GM12878 (cell line): ENCODE measurements around the gene ZNF716. TPM values are rescaled to one million over a fixed set of nuclear protein-coding genes. Genes with fewer than 3 reads are reported as not detected.

Experiments used
- ATAC-seq: fragments of 200-7000 bp; cut with Tn5 transposase; 3 replicates; pipeline ENCODE4 v1.9.1; 2020; ENCODE audit warnings: mild to moderate bottlenecking, moderate library complexity
- BruUV-seq: library from RNA; stranded (reverse); fragments of 400-500 nt; replicated peaks from 2 replicates; lab custom pipeline; 2021; lab: Mats Ljungman, UMichigan
- CTCF ChIA-PET: fragments of 300-600 bp; sonication (Branson Sonifier 250); formaldehyde crosslinking; extraction: SDS; loops from one replicate; lab custom pipeline; 2021; ENCODE audit warnings: inconsistent platforms; lab: Yijun Ruan, JAX
- POLR2A ChIA-PET: fragments of 350-600 bp; formaldehyde crosslinking; extraction: SDS; loops from one replicate; lab custom pipeline; 2021; ENCODE audit warnings: inconsistent platforms; lab: Charles Lee
- RAD21 ChIA-PET: fragments of 300-600 bp; sonication (Branson Sonifier 250); formaldehyde crosslinking; loops from one replicate; lab custom pipeline; 2023; ENCODE audit warnings: antibody characterized with exemption; ENCODE audit not compliant: unreplicated experiment; lab: Charles Lee
- SMC1A ChIA-PET: fragments of 300-600 bp; sonication (Branson Sonifier 250); formaldehyde crosslinking; loops from one replicate; lab custom pipeline; 2023; ENCODE audit not compliant: unreplicated experiment, uncharacterized antibody; lab: Charles Lee
- DNase-seq: peaks from one replicate; pipeline ENCODE4 v3.0.0-alpha.2; 2011; ENCODE audit warnings: low read depth, low spot score
- FAIRE-seq: peaks from 3 replicates; lab custom pipeline; 2011; peaks lifted over from hg19 to GRCh38; lab: Jason Lieb, UNC
- H2AFZ ChIP-seq: 2 replicates; pipeline ENCODE4 v1.6.0; 2011; ENCODE audit warnings: low read depth, low read length, control low read depth; ENCODE audit not compliant: control insufficient read depth
- H3K27ac ChIP-seq: 2 replicates; pipeline ENCODE4 v1.5.1; 2011; ENCODE audit warnings: control low read depth; ENCODE audit not compliant: control insufficient read depth, insufficient read depth
- H3K27me3 ChIP-seq, 2 experiments: replicated peaks in 1 of 2; 2 replicates each; pipeline versions ENCODE4 v1.6.0 to v1.6.1; 2011; ENCODE audit warnings: low read length in 1 of 2; ENCODE audit not compliant: control insufficient read depth in 2 of 2, insufficient read depth in 2 of 2
- H3K36me3 ChIP-seq, 2 experiments: 2 replicates each; pipeline ENCODE4 v1.5.1; 2011; ENCODE audit warnings: low read length in 1 of 2; ENCODE audit not compliant: control insufficient read depth in 2 of 2, insufficient read depth in 2 of 2
- H3K4me1 ChIP-seq: 2 replicates; pipeline ENCODE4 v1.6.1; 2011; ENCODE audit warnings: mild to moderate bottlenecking, low read length, moderate library complexity, mixed read lengths; ENCODE audit not compliant: control insufficient read depth, insufficient read depth
- H3K4me2 ChIP-seq: 2 replicates; pipeline ENCODE4 v1.6.0; 2011; ENCODE audit warnings: control low read depth; ENCODE audit not compliant: control insufficient read depth, insufficient read depth
- H3K4me3 ChIP-seq: fragments of 200-600 bp; sonication (generic); 2 replicates; pipeline ENCODE4 v1.5.1; 2016
- H3K79me2 ChIP-seq: 2 replicates; pipeline ENCODE4 v1.6.0; 2011; ENCODE audit warnings: low read length; ENCODE audit not compliant: control insufficient read depth, insufficient read depth
- H3K9ac ChIP-seq: 2 replicates; pipeline ENCODE4 v1.8.0; 2011; ENCODE audit warnings: low read length, control low read depth, mixed read lengths; ENCODE audit not compliant: control insufficient read depth, insufficient read depth
- H3K9me3 ChIP-seq: replicated peaks from 3 replicates; pipeline ENCODE4 v1.5.1; 2011; ENCODE audit warnings: mild to moderate bottlenecking, low read length; ENCODE audit not compliant: control insufficient read depth, insufficient read depth
- H4K20me1 ChIP-seq: 2 replicates; pipeline ENCODE4 v1.6.0; 2011; ENCODE audit not compliant: control insufficient read depth, insufficient read depth
- CBX5 ChIP-seq: sonication (generic); IDR thresholded peaks from 2 replicates; pipeline ENCODE4 v1.6.1; 2016; ENCODE audit warnings: low read depth, moderate library complexity, mild to moderate bottlenecking, inconsistent platforms
- CTCF ChIP-seq, 3 experiments: IDR thresholded peaks in 2 of 3; conservative IDR thresholded peaks in 1 of 3; 2 replicates each; pipeline ENCODE4 v1.5.1; 2011; ENCODE audit warnings: low read depth in 3 of 3, low read length in 3 of 3, mild to moderate bottlenecking in 3 of 3, control low read depth in 2 of 3, moderate library complexity in 2 of 3, inconsistent platforms in 1 of 3, mixed read lengths in 1 of 3; ENCODE audit not compliant: control insufficient read depth in 2 of 3, insufficient read depth in 1 of 3; ENCODE audit errors: extremely low read depth in 1 of 3
- FOXK2 ChIP-seq: fragments of 450-650 bp; IDR thresholded peaks from 2 replicates; pipeline ENCODE4 v1.6.1; 2017; ENCODE audit warnings: mild to moderate bottlenecking, moderate library complexity
- KAT2A ChIP-seq: conservative IDR thresholded peaks from 2 replicates; pipeline ENCODE4 v1.6.1; 2011; ENCODE audit warnings: low read depth, low read length; ENCODE audit not compliant: control insufficient read depth
- KDM1A ChIP-seq: fragments of 200-600 bp; sonication (generic); IDR thresholded peaks from 2 replicates; pipeline ENCODE4 v1.6.1; 2016; ENCODE audit warnings: borderline replicate concordance
- LARP7 ChIP-seq: fragments of 450-650 bp; IDR thresholded peaks from 2 replicates; pipeline ENCODE4 v1.6.1; 2017; ENCODE audit warnings: mild to moderate bottlenecking
- MLLT1 ChIP-seq: fragments of 450-650 bp; IDR thresholded peaks from 2 replicates; pipeline ENCODE4 v1.6.1; 2016; ENCODE audit warnings: mild to moderate bottlenecking
- NFYA ChIP-seq: IDR thresholded peaks from 2 replicates; pipeline ENCODE4 v1.6.1; 2011; ENCODE audit warnings: low read depth, mild to moderate bottlenecking, low read length, improper control_type of control experiment, borderline replicate concordance
- RBBP5 ChIP-seq: fragments of 200-600 bp; sonication (generic); conservative IDR thresholded peaks from 2 replicates; pipeline ENCODE4 v1.6.1; 2016
- TARDBP ChIP-seq: IDR thresholded peaks from 2 replicates; pipeline ENCODE4 v1.6.1; 2016; ENCODE audit warnings: borderline replicate concordance
- TBL1XR1 ChIP-seq: IDR thresholded peaks from 2 replicates; pipeline ENCODE4 v1.6.1; 2012; ENCODE audit warnings: low read depth, low read length, improper control_type of control experiment
- ZNF274 ChIP-seq: IDR thresholded peaks from one replicate; pipeline ENCODE4 v1.8.0; 2011; ENCODE audit not compliant: insufficient read length, insufficient read depth
- WGBS: methylation state at CpG from one replicate; pipeline ENCODE4 v1.1.6; 2016; ENCODE audit warnings: low lambda C conversion rate; ENCODE audit not compliant: insufficient replicate concordance, insufficient coverage; ENCODE audit errors: missing lambda C conversion rate; 5-methylcytosine and 5-hydroxymethylcytosine counted together
- in situ Hi-C: fragments of 300-500 bp; cut with MboI; formaldehyde crosslinking; loops from 9 replicates; pipeline ENCODE4 v1.14.3; 2018; ENCODE audit warnings: mixed read lengths
- intact Hi-C: fragments of 100-400 bp; cut with micrococcal nuclease; formaldehyde crosslinking; loops from one replicate; pipeline ENCODE4 v1.14.2; 2022; ENCODE audit not compliant: unreplicated experiment
- polyA plus RNA-seq, 11 experiments: library from polyadenylated mRNA; depleted of rRNA in 4 of 11; unstranded in 6 of 11; stranded (reverse) in 5 of 11; fragments of >200 nt; fragmentation: Nextera tagmentation in 4 of 11; fragmentation: Illumina TruSeq in 1 of 11; extraction: Ambion mirVana in 4 of 11; extraction: Trizol in 1 of 11; gene quantifications; 1 replicate in 1 of 11; 2 replicates in 10 of 11; pipeline versions ENCODE4 v1.2.1 to v1.2.3, GENCODE V29; 2011 to 2016; ENCODE audit warnings: inconsistent platforms in 2 of 11, missing spikeins in 2 of 11, low read depth in 1 of 11
- total RNA-seq, 4 experiments: library from RNA; depleted of rRNA in 3 of 4; stranded (reverse); fragments of >200 nt in 3 of 4; fragmentation: Illumina TruSeq in 1 of 4; extraction: Trizol in 1 of 4; gene quantifications; 2 replicates each; pipeline versions ENCODE4 v1.2.1 to v1.2.3, GENCODE V29; 2013 to 2021
- TF ChIP-seq, protein P1 (sequence below): IDR thresholded peaks from 2 replicates; pipeline ENCODE4 v1.6.1; 2011; ENCODE audit warnings: mild to moderate bottlenecking, low read depth, low read length, moderate library complexity; ENCODE audit not compliant: insufficient replicate concordance
- TF ChIP-seq, protein P2 (sequence below): fragments of 450-650 bp; IDR thresholded peaks from 2 replicates; pipeline ENCODE4 v1.6.1; 2018; ENCODE audit warnings: mild to moderate bottlenecking, low read depth, moderate library complexity; ENCODE audit not compliant: partially characterized antibody

The ZNF716 gene
- total and polyA plus RNA-seq, 10 of the 15 experiments (the other 5 are each of a cell fraction or from before 2014, with no cell fraction given): not detected

GRCh38 chr7:57423768-57424167 lies 26.2 kb upstream of the ZNF716 start:
- POLR2A ChIA-PET: no interaction called here
- WGBS: 35% methylated on average over 3 of the region's 3 CpGs
- H3K4me1 ChIP-seq: no peaks in the 10 kb centered on the region

More at GRCh38 chr7:57423768-57424167, 26.2 kb upstream of the ZNF716 start:
- no peak for DNase-seq
- intact Hi-C loops (no loop called here), in situ Hi-C loops (no loop called here)
- H2AFZ ChIP-seq: no peak overlapping the region
- no peak overlapping the region for H3K4me3 ChIP-seq
- H3K27me3 ChIP-seq: no peaks in the 10 kb centered on the region
- no peak overlapping the region for H3K27ac ChIP-seq
- ChIA-PET CTCF (no interaction called here), SMC1A (no interaction called here), RAD21 (no interaction called here)
- H3K9me3 ChIP-seq: peaks cover 1% of the 10 kb centered on the region; the same call in 1 of the 3 replicates
- no peaks in the 10 kb centered on the region for H4K20me1 ChIP-seq
- no peaks in the 10 kb centered on the region for H3K36me3 ChIP-seq
- H3K4me2 ChIP-seq: no peak overlapping the region
- BruUV-seq: no TSS peak
- H3K79me2 ChIP-seq: no peaks in the 10 kb centered on the region
- no peak for FAIRE-seq
- ATAC-seq: no peak
- H3K9ac ChIP-seq: no peak overlapping the region
- TF ChIP-seq MLLT1 (no peak), NFYA (no peak), ZNF274 (no peak), CTCF (IDR thresholded peaks at IDR 0.05 in 2 of 3, conservative IDR thresholded peaks at IDR 0.05 in 1 of 3; ENCODE audit: control insufficient read depth in 2 of 3, extremely low read depth in 1 of 3, insufficient read depth in 1 of 3, low read depth in 3 of 3, low read length in 3 of 3) (no peak), KAT2A (no peak), KDM1A (no peak), RBBP5 (no peak), CBX5 (no peak), TARDBP (no peak), TBL1XR1 (no peak), FOXK2 (no peak), LARP7 (no peak)
- TF ChIP-seq, protein P1, sequence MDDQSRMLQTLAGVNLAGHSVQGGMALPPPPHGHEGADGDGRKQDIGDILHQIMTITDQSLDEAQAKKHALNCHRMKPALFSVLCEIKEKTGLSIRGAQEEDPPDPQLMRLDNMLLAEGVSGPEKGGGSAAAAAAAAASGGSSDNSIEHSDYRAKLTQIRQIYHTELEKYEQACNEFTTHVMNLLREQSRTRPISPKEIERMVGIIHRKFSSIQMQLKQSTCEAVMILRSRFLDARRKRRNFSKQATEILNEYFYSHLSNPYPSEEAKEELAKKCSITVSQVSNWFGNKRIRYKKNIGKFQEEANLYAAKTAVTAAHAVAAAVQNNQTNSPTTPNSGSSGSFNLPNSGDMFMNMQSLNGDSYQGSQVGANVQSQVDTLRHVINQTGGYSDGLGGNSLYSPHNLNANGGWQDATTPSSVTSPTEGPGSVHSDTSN: no peak
- TF ChIP-seq, protein P2, sequence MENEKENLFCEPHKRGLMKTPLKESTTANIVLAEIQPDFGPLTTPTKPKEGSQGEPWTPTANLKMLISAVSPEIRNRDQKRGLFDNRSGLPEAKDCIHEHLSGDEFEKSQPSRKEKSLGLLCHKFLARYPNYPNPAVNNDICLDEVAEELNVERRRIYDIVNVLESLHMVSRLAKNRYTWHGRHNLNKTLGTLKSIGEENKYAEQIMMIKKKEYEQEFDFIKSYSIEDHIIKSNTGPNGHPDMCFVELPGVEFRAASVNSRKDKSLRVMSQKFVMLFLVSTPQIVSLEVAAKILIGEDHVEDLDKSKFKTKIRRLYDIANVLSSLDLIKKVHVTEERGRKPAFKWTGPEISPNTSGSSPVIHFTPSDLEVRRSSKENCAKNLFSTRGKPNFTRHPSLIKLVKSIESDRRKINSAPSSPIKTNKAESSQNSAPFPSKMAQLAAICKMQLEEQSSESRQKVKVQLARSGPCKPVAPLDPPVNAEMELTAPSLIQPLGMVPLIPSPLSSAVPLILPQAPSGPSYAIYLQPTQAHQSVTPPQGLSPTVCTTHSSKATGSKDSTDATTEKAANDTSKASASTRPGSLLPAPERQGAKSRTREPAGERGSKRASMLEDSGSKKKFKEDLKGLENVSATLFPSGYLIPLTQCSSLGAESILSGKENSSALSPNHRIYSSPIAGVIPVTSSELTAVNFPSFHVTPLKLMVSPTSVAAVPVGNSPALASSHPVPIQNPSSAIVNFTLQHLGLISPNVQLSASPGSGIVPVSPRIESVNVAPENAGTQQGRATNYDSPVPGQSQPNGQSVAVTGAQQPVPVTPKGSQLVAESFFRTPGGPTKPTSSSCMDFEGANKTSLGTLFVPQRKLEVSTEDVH: no peak
